ENCODE results near the gene FRMD3.

The FRMD3 gene

GRCh38 chr9:83538172-83538889 is at the start of gene FRMD3:
Gene FRMD3, minus strand, starts transcription at chr9:83538401. Its CDS starts 170 bp downstream, at chr9:83538231.
- peak; percentile 85 for DNase-seq

GRCh38 chr9:83584995-83585394 is 46.8 kb upstream of the FRMD3 start:
- DNase-seq: no peak

GRCh38 chr9:83583151-83584014 is 45.2 kb upstream of the FRMD3 start:
- DNase-seq: peak; percentile 73

GRCh38 chr9:83582029-83582428 is 43.8 kb upstream of the FRMD3 start:
- DNase-seq: no peak

GRCh38 chr9:83574482-83574881 is 36.3 kb upstream of the FRMD3 start:
- DNase-seq: no peak

- peak; percentile 24 for DNase-seq
Observed at GRCh38 chr9:83572524-83572923, 34.3 kb upstream of the FRMD3 start.

- no peak for DNase-seq
Observed at GRCh38 chr9:83570359-83570758, 32.2 kb upstream of the FRMD3 start.

- DNase-seq: peak; percentile 27
Observed at GRCh38 chr9:83569326-83569725, 31.1 kb upstream of the FRMD3 start.

GRCh38 chr9:83563360-83563759 is 25.2 kb upstream of the FRMD3 start:
- no peak for DNase-seq

GRCh38 chr9:83560169-83560826 is 22.1 kb upstream of the FRMD3 start:
- DNase-seq: no peak

GRCh38 chr9:83557771-83558170 is 19.6 kb upstream of the FRMD3 start:
- DNase-seq: no peak

- DNase-seq: no peak
Observed at GRCh38 chr9:83557317-83557716, 19.1 kb upstream of the FRMD3 start.

- DNase-seq: no peak
Observed at GRCh38 chr9:83554278-83554677, 16.1 kb upstream of the FRMD3 start.

GRCh38 chr9:83544002-83544698 is 5.9 kb upstream of the FRMD3 start:
- DNase-seq: no peak

GRCh38 chr9:83538890-83539238 is 663 bp upstream of the FRMD3 start:
- DNase-seq: no peak

GRCh38 chr9:83537331-83538171 is 650 bp downstream of the FRMD3 start:
- no peak for DNase-seq

GRCh38 chr9:83536332-83536731 is 1.9 kb downstream of the FRMD3 start:
- DNase-seq: no peak

GRCh38 chr9:83535736-83536135 is 2.5 kb downstream of the FRMD3 start:
- DNase-seq: no peak

- DNase-seq: no peak
Observed at GRCh38 chr9:83533296-83533695, 4.9 kb downstream of the FRMD3 start.

- peak; percentile 37 for DNase-seq
Observed at GRCh38 chr9:83526901-83527300, 11.3 kb downstream of the FRMD3 start.

- DNase-seq: no peak
Observed at GRCh38 chr9:83526211-83526610, 12.0 kb downstream of the FRMD3 start.

- no peak for DNase-seq
Observed at GRCh38 chr9:83523684-83524083, 14.5 kb downstream of the FRMD3 start.
